Vagina (tissue), 2 donors: ENCODE data around the gene COBL. TPM values are rescaled to one million over a fixed set of nuclear protein-coding genes. Genes with fewer than 3 reads are reported as not detected.
A peak's percentile ranks its signal among the peaks of the same experiment; 100 is the strongest.

Experiments used
- DNase-seq, 2 donors: peaks; one replicate each; pipeline ENCODE4 v3.0.0-alpha.2; 2017; ENCODE audit errors: extremely low spot score in 2 of 2
- H3K27ac ChIP-seq: fragments of 200-600 bp; sonication (generic); one replicate; pipeline ENCODE4 v1.5.1; 2019
- H3K27me3 ChIP-seq: fragments of 200-600 bp; sonication (generic); one replicate; pipeline ENCODE4 v1.5.1; 2019
- H3K36me3 ChIP-seq, 2 donors: fragments of 200-600 bp; sonication (generic); one replicate each; pipeline ENCODE4 v1.5.1; 2017 to 2019
- H3K4me1 ChIP-seq: fragments of 200-600 bp; sonication (generic); one replicate; pipeline ENCODE4 v1.5.1; 2019
- H3K4me3 ChIP-seq, 2 donors: fragments of 200-600 bp; sonication (generic); 1 replicate in 1 of 2; 2 replicates in 1 of 2; pipeline ENCODE4 v1.5.1; 2016 to 2019
- H3K9me3 ChIP-seq: fragments of 200-600 bp; sonication (generic); one replicate; pipeline ENCODE4 v1.5.1; 2019
- CTCF ChIP-seq, 3 experiments: fragments of 450-650 bp in 2 of 3; fragments of 200-600 bp in 1 of 3; sonication (generic) in 1 of 3; IDR thresholded peaks; one replicate each; pipeline ENCODE4 v1.5.1; 2017 to 2019; ENCODE audit warnings: antibody characterized with exemption in 3 of 3, mild to moderate bottlenecking in 2 of 3, moderate library complexity in 2 of 3
- POLR2A ChIP-seq, 2 donors: fragments of 450-650 bp; IDR thresholded peaks; one replicate each; pipeline ENCODE4 v1.6.1; 2017; ENCODE audit warnings: antibody characterized with exemption in 2 of 2, mild to moderate bottlenecking in 2 of 2, moderate library complexity in 2 of 2
- POLR2AphosphoS5 ChIP-seq, 2 donors: sonication (generic); formaldehyde crosslinking; IDR thresholded peaks; one replicate each; pipeline ENCODE4 v1.9.0; 2017; ENCODE audit warnings: antibody characterized with exemption in 2 of 2, mild to moderate bottlenecking in 2 of 2, low read depth in 1 of 2; ENCODE audit not compliant: insufficient read depth in 1 of 2
- intact Hi-C: fragments of 100-400 bp; cut with DNase I; formaldehyde crosslinking; loops from one replicate; pipeline ENCODE4 v1.15.1; 2023
- total RNA-seq: library from RNA; depleted of rRNA; stranded (reverse); fragments of >200 nt; gene quantifications from one replicate; pipeline ENCODE4 v1.2.3, GENCODE V29; 2016

COBL gene
- total RNA-seq, 1 donor from 2014 or later = 9.3 TPM

GRCh38 chr7:51016546-51016945 is 300.1 kb downstream of the COBL start:
- no peaks in the 10 kb centered on the region for H3K4me1 ChIP-seq
- no peak overlapping the region for H3K27ac ChIP-seq
- intact Hi-C loops = no loop called here
- DNase-seq = peak in 1 of 2 donors; percentile 58
- H3K27me3 ChIP-seq = no peaks in the 10 kb centered on the region
- no peak for TF ChIP-seq CTCF (IDR thresholded peaks at IDR 0.05)
- no peak for TF ChIP-seq POLR2AphosphoS5 (IDR thresholded peaks at IDR 0.05; ENCODE audit: insufficient read depth in 1 of 2, low read depth in 1 of 2)
- no peak for TF ChIP-seq POLR2A (IDR thresholded peaks at IDR 0.05)
- H3K9me3 ChIP-seq = no peaks in the 10 kb centered on the region
- no peak overlapping the region for H3K4me3 ChIP-seq
- no peaks in the 10 kb centered on the region for H3K36me3 ChIP-seq

- H3K27ac ChIP-seq = no peak overlapping the region
- intact Hi-C loops = no loop called here
- no peaks in the 10 kb centered on the region for H3K27me3 ChIP-seq
- no peaks in the 10 kb centered on the region for H3K4me1 ChIP-seq
- no peak overlapping the region for H3K4me3 ChIP-seq
- H3K9me3 ChIP-seq = no peaks in the 10 kb centered on the region
- no peaks in the 10 kb centered on the region for H3K36me3 ChIP-seq
- TF ChIP-seq CTCF (IDR thresholded peaks at IDR 0.05) = no peak
- no peak for TF ChIP-seq POLR2AphosphoS5 (IDR thresholded peaks at IDR 0.05; ENCODE audit: insufficient read depth in 1 of 2, low read depth in 1 of 2)
- no peak for TF ChIP-seq POLR2A (IDR thresholded peaks at IDR 0.05)
- DNase-seq = peak; percentile 49 to 71
These were observed 301.0 kb downstream of the COBL start for GRCh38 chr7:51015581-51015980.

DNA sequence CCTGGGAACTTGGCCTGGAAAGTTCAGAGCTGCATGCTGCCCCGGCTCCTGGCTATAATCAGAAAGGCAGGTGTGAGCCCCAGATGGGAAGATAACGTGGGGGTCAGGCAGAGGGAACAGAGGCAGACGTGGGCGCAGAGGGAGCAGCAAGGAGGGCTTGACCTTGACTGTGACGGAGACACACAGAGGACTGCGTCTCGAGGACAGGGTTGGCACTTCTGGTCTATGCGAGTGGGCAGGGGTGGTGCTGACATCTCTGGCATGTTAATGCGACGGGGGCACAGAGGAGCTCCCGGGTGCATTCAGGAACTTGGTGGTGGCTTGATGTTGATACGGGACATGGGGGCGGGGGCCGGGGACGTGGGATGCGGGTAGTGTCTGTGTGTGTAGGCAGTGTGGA is 301.8 kb downstream of the COBL start:
- DNase-seq = peak; percentile 69 to 95
- TF ChIP-seq CTCF (IDR thresholded peaks at IDR 0.05) (no peak), POLR2A (IDR thresholded peaks at IDR 0.05) (no peak), POLR2AphosphoS5 (IDR thresholded peaks at IDR 0.05; ENCODE audit: insufficient read depth in 1 of 2, low read depth in 1 of 2) (no peak)
- Histone ChIP-seq H3K27me3 (no peaks in the 10 kb centered on the region), H3K4me1 (peaks cover 3% of the 10 kb centered on the region), H3K4me3 (no peak overlapping the region), H3K9me3 (no peaks in the 10 kb centered on the region), H3K27ac (no peak overlapping the region), H3K36me3 (no peaks in the 10 kb centered on the region)
- intact Hi-C loops = no loop called here

DNA sequence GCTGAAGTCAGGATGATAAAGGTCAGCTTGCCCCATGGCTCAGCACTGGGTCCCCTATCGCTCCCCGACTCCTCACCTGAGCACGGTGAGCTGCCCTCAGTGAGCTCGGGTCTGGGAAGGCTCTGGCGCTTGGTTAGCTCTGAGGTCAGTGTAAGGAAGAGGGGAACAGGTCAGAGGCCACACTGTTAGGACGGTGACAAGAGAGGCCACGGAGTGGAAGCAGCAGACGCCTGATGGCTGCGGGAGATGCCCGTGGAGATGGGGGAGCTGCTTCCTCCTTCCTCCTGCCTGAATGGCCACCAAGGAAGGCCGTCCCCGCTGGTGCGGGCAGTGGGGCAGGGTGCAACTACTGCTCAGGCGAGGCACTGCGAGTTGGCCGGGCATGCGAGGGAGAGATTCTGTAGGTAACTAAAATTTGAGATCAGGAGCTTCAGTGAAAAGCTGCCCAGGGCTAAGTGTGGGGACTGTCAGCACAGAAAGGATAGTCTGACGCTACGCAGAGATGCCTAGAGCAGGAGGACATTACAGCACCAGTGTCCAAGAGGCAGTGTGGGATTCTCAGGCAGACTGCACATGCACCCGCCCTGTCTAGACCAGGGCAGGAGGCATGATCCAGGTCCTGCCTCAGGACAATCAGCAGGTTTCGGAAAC is 302.6 kb downstream of the COBL start:
- intact Hi-C loops = no loop called here
- no peak for DNase-seq
- TF ChIP-seq POLR2AphosphoS5 (IDR thresholded peaks at IDR 0.05; ENCODE audit: insufficient read depth in 1 of 2, low read depth in 1 of 2) = no peak
- TF ChIP-seq POLR2A (IDR thresholded peaks at IDR 0.05) = no peak
- no peak for TF ChIP-seq CTCF (IDR thresholded peaks at IDR 0.05)
- H3K4me3 ChIP-seq = no peak overlapping the region
- no peaks in the 10 kb centered on the region for H3K27me3 ChIP-seq
- H3K27ac ChIP-seq = no peak overlapping the region
- H3K9me3 ChIP-seq = no peaks in the 10 kb centered on the region
- H3K4me1 ChIP-seq = peaks cover 6% of the 10 kb centered on the region
- H3K36me3 ChIP-seq = no peaks in the 10 kb centered on the region

GRCh38 chr7:51013218-51013786 is 303.3 kb downstream of the COBL start:
- TF ChIP-seq POLR2A (IDR thresholded peaks at IDR 0.05) (no peak), POLR2AphosphoS5 (IDR thresholded peaks at IDR 0.05; ENCODE audit: insufficient read depth in 1 of 2, low read depth in 1 of 2) (no peak), CTCF (IDR thresholded peaks at IDR 0.05) (no peak)
- H3K27ac ChIP-seq = no peak overlapping the region
- H3K27me3 ChIP-seq = no peaks in the 10 kb centered on the region
- no peaks in the 10 kb centered on the region for H3K9me3 ChIP-seq
- no peaks in the 10 kb centered on the region for H3K36me3 ChIP-seq
- peak; percentile 69 to 88 for DNase-seq
- intact Hi-C loops = no loop called here
- no peak overlapping the region for H3K4me3 ChIP-seq
- peaks cover 6% of the 10 kb centered on the region for H3K4me1 ChIP-seq
